Keratinocyte (primary cell): ENCODE results near the gene CNTNAP2. TPM values are rescaled to one million over a fixed set of nuclear protein-coding genes. Genes with fewer than 3 reads are reported as not detected.

Experiments used
- DNase-seq: peaks from one replicate; pipeline ENCODE4 v3.0.0-alpha.2; 2011; ENCODE audit warnings: low read depth, missing footprints, low spot score
- FAIRE-seq: peaks from 2 replicates; lab custom pipeline; 2011; peaks lifted over from hg19 to GRCh38; lab: Jason Lieb, UNC
- H2AFZ ChIP-seq: 2 replicates; pipeline ENCODE4 v1.6.0; 2012; ENCODE audit warnings: low read length, control low read depth, inconsistent platforms; ENCODE audit not compliant: control insufficient read depth
- H3K27ac ChIP-seq: 2 replicates; pipeline ENCODE4 v1.5.1; 2011; ENCODE audit warnings: low read length; ENCODE audit not compliant: control insufficient read depth, insufficient read depth
- H3K27me3 ChIP-seq: 3 replicates; pipeline ENCODE4 v1.6.0; 2011; ENCODE audit warnings: low read length; ENCODE audit not compliant: control insufficient read depth, insufficient read depth; ENCODE audit errors: extremely low read depth
- H3K36me3 ChIP-seq, 2 experiments: 2 replicates in 1 of 2; 3 replicates in 1 of 2; pipeline ENCODE4 v1.5.1; 2011; ENCODE audit warnings: low read length in 2 of 2, mild to moderate bottlenecking in 1 of 2; ENCODE audit not compliant: control insufficient read depth in 2 of 2, insufficient read depth in 2 of 2; ENCODE audit errors: extremely low read depth in 1 of 2
- H3K4me1 ChIP-seq: 3 replicates; pipeline ENCODE4 v1.5.1; 2011; ENCODE audit warnings: low read length; ENCODE audit not compliant: control insufficient read depth, insufficient read depth; ENCODE audit errors: extremely low read depth
- H3K4me2 ChIP-seq: 3 replicates; pipeline ENCODE4 v1.6.0; 2011; ENCODE audit warnings: low read depth, low read length; ENCODE audit not compliant: control insufficient read depth, insufficient read depth; ENCODE audit errors: extremely low read depth
- H3K4me3 ChIP-seq, 3 experiments: fragments of 200-600 bp in 1 of 3; sonication (generic) in 1 of 3; 2 replicates in 2 of 3; 3 replicates in 1 of 3; pipeline ENCODE4 v1.5.1; 2011 to 2016; ENCODE audit warnings: low read length in 3 of 3, mild to moderate bottlenecking in 3 of 3, control low read depth in 2 of 3, inconsistent platforms in 1 of 3, low read depth in 1 of 3, mixed read lengths in 1 of 3, mixed run types in 1 of 3, moderate library complexity in 1 of 3; ENCODE audit not compliant: control insufficient read depth in 2 of 3, insufficient read depth in 2 of 3; ENCODE audit errors: extremely low read depth in 1 of 3
- H3K79me2 ChIP-seq: 2 replicates; pipeline ENCODE4 v1.6.0; 2012; ENCODE audit warnings: low read length; ENCODE audit not compliant: control insufficient read depth, insufficient read depth
- H3K9ac ChIP-seq: 3 replicates; pipeline ENCODE4 v1.6.0; 2011; ENCODE audit warnings: low read length; ENCODE audit not compliant: control insufficient read depth, insufficient read depth; ENCODE audit errors: extremely low read depth
- H3K9me1 ChIP-seq: 3 replicates; pipeline ENCODE4 v1.6.0; 2011; ENCODE audit warnings: low read length; ENCODE audit not compliant: control insufficient read depth, insufficient read depth; ENCODE audit errors: extremely low read depth
- H3K9me3 ChIP-seq: 2 replicates; pipeline ENCODE4 v1.5.1; 2012; ENCODE audit warnings: low read depth, low read length; ENCODE audit not compliant: control insufficient read depth
- H4K20me1 ChIP-seq: 3 replicates; pipeline ENCODE4 v1.6.0; 2011; ENCODE audit warnings: low read length; ENCODE audit not compliant: control insufficient read depth, insufficient read depth; ENCODE audit errors: extremely low read depth
- EZH2 ChIP-seq: IDR thresholded peaks from one replicate; pipeline ENCODE4 v1.6.1; 2012; ENCODE audit warnings: inconsistent platforms, mild to moderate bottlenecking, low read length, moderate library complexity
- dilution Hi-C: fragments of 300-500 bp; cut with MboI; formaldehyde crosslinking; loops from one replicate; pipeline ENCODE4 v1.7.0; 2020; ENCODE audit warnings: low sequenced_read_pairs; ENCODE audit not compliant: extremely low pct_ligation_motif_present
- polyA plus RNA-seq, 5 experiments: library from polyadenylated mRNA; depleted of rRNA in 3 of 5; stranded (reverse) in 3 of 5; stranded (forward) in 1 of 5; unstranded in 1 of 5; fragments of >200 nt; gene quantifications; 1 replicate in 1 of 5; 2 replicates in 3 of 5; 3 replicates in 1 of 5; pipeline versions ENCODE4 v1.2.1 to v1.2.3, GENCODE V29; 2011 to 2012; ENCODE audit warnings: missing spikeins in 2 of 5, low read depth in 1 of 5, low replicate concordance in 1 of 5
- TF ChIP-seq, protein P1 (sequence below), 3 experiments: IDR thresholded peaks in 1 of 3; conservative IDR thresholded peaks in 1 of 3; optimal IDR thresholded peaks in 1 of 3; 2 replicates in 2 of 3; 3 replicates in 1 of 3; pipeline versions ENCODE3 to v1.5.1; 2011; ENCODE audit warnings: low read length in 3 of 3, mild to moderate bottlenecking in 3 of 3, moderate library complexity in 2 of 3, control low read depth in 1 of 3, inconsistent platforms in 1 of 3; ENCODE audit not compliant: insufficient read depth in 2 of 3; ENCODE audit errors: extremely low read depth in 1 of 3

The CNTNAP2 gene
- polyA plus RNA-seq, 1 donor (not counting 4 experiments of a cell fraction or from before 2014, with no cell fraction given): 1.4 TPM

DNA sequence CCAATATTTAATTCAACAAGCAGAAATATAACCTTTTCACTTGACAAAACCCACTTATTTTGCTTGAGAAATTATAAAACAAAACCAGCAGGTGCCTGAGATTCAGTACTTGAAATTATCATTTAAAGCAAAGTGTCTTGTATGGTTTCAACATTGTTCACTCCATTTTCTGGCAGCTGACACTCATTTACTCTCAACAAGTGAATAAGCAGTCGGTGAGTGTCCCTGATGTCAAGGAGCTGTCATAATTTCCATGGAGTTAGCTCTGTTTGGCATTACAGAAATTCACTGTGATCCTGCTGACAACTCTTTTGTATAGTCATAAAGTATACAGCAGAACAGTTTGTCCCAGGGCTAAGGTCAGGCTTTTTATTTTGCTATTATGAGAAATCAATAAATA is 490.0 kb downstream of the CNTNAP2 start:
- TF ChIP-seq, protein P1, sequence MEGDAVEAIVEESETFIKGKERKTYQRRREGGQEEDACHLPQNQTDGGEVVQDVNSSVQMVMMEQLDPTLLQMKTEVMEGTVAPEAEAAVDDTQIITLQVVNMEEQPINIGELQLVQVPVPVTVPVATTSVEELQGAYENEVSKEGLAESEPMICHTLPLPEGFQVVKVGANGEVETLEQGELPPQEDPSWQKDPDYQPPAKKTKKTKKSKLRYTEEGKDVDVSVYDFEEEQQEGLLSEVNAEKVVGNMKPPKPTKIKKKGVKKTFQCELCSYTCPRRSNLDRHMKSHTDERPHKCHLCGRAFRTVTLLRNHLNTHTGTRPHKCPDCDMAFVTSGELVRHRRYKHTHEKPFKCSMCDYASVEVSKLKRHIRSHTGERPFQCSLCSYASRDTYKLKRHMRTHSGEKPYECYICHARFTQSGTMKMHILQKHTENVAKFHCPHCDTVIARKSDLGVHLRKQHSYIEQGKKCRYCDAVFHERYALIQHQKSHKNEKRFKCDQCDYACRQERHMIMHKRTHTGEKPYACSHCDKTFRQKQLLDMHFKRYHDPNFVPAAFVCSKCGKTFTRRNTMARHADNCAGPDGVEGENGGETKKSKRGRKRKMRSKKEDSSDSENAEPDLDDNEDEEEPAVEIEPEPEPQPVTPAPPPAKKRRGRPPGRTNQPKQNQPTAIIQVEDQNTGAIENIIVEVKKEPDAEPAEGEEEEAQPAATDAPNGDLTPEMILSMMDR (optimal IDR thresholded peaks at IDR 0.05 in 1 of 3, IDR thresholded peaks at IDR 0.05 in 1 of 3, conservative IDR thresholded peaks at IDR 0.05 in 1 of 3; ENCODE audit: extremely low read depth in 1 of 3, insufficient read depth in 2 of 3, low read length in 3 of 3): no peak
- TF ChIP-seq EZH2: no peak
- H3K36me3 ChIP-seq: no peaks in the 10 kb centered on the region
- H3K4me2 ChIP-seq: no peak overlapping the region
- no peaks in the 10 kb centered on the region for H3K9me1 ChIP-seq
- no peaks in the 10 kb centered on the region for H3K79me2 ChIP-seq
- H3K9ac ChIP-seq: no peak overlapping the region
- H3K4me3 ChIP-seq: no peak overlapping the region
- H3K27ac ChIP-seq: no peak overlapping the region
- H4K20me1 ChIP-seq: no peaks in the 10 kb centered on the region
- no peaks in the 10 kb centered on the region for H3K27me3 ChIP-seq
- no peaks in the 10 kb centered on the region for H3K4me1 ChIP-seq
- FAIRE-seq (no peak), DNase-seq (no peak)
- no peaks in the 10 kb centered on the region for H3K9me3 ChIP-seq
- dilution Hi-C loops: no loop called here
- H2AFZ ChIP-seq: no peak overlapping the region

DNA sequence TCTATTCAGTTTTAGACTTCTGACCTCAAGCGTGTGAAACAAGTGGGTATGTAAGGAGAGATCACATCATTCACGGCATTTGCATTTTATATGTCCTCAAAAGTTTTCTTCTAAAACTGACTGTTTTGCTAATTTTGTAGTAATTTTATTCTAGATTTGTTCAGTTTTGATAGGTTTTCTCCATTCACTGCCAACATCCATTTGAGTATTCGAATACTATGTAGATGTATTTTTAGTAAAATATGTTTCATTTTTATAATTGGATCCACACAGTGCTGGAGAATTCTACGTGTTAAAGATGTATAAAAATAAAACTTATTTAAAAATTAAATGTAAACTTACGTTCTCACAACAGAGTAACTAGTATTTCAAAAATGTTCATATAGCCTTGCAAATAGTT is 503.0 kb downstream of the CNTNAP2 start:
- no peak overlapping the region for H2AFZ ChIP-seq
- H3K79me2 ChIP-seq: no peaks in the 10 kb centered on the region
- no peaks in the 10 kb centered on the region for H3K4me1 ChIP-seq
- no peak for DNase-seq
- H3K27me3 ChIP-seq: no peaks in the 10 kb centered on the region
- no peaks in the 10 kb centered on the region for H3K9me1 ChIP-seq
- TF ChIP-seq, protein P1 (optimal IDR thresholded peaks at IDR 0.05 in 1 of 3, IDR thresholded peaks at IDR 0.05 in 1 of 3, conservative IDR thresholded peaks at IDR 0.05 in 1 of 3; ENCODE audit: extremely low read depth in 1 of 3, insufficient read depth in 2 of 3, low read length in 3 of 3): no peak
- no peak for TF ChIP-seq EZH2
- no peak overlapping the region for H3K4me3 ChIP-seq
- dilution Hi-C loops: no loop called here
- FAIRE-seq: no peak
- no peak overlapping the region for H3K9ac ChIP-seq
- H3K4me2 ChIP-seq: no peak overlapping the region
- no peaks in the 10 kb centered on the region for H3K9me3 ChIP-seq
- H3K36me3 ChIP-seq: no peaks in the 10 kb centered on the region
- no peak overlapping the region for H3K27ac ChIP-seq
- no peaks in the 10 kb centered on the region for H4K20me1 ChIP-seq
